Kasumi-1 (cell line): ENCODE measurements around the gene DEF6.
A peak's percentile ranks its signal among the peaks of the same experiment; 100 is the strongest.

ENCODE experiments used
- DNase-seq, 2 experiments: peaks; one replicate each; lab custom pipeline; 2025; lab: John Stamatoyannopoulos, UW

DEF6 gene

GRCh38 chr6:35297601-35298481 lies at the start of gene DEF6:
Gene DEF6 (plus strand): TSS chr6:35297818. CDS start chr6:35297857, 39 bp downstream.
- DNase-seq: peak; percentile 92 to 93

- no peak for DNase-seq
Measured at GRCh38 chr6:35248300-35248699, 49.3 kb upstream of the DEF6 start.

GRCh38 chr6:35248965-35249364 lies 48.7 kb upstream of the DEF6 start:
- DNase-seq: no peak

DNA sequence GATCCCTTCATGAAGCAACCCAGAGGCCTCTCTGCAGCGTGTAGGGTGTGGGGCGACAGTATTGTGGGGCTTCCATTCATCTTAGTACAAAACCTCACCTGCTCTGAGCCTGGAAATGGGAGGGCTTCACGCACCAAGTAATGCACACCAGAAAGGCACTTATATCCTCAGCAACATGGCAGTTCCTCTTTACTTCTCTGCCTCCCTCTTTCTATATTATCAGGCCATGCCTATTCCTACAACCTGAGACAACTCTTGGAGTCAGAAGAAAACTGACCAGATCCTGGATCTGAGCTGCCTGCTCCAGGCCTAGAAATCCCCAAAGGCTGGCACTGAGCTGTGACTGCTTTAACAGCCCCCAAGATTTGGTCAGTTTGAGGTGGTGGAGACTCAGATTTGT lies 45.7 kb upstream of the DEF6 start:
- no peak for DNase-seq

DNA sequence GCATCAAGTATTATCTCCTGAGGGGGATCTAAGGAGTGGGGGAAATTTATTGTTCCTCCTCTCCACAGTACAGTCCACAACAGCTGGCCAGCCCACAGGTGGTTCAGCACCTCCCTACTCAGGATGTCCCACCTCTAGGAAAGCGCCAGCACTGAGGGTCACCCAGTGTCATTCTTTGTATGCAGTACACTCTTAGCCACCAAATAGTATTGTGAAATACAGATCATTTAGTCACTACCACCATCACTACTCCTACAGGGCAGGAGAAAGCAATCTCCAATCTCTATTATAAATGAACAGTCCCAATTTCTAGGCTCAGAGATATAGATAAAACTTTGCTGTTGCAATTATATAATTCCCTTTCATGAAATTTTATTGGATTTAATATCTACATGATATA lies 44.4 kb upstream of the DEF6 start:
- no peak for DNase-seq

DNA sequence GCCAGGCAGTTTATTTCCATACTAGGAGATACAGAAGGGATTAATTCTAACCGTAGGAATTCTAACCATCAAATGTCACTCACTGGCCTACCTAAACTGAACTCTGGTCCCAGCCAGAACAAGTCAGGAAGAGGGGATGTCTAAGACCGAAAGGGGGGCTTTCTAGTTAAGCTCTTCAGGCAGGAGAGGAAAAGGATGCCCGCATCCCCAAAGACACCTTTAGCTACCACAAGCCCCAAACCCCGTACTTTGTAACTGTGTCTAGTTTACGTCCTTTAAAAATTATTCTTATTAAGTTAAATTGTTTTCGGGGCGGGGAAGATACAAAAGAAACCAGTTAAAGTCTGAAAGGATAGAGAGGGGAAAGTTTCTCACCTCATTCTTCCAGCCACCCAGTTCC lies 39.3 kb upstream of the DEF6 start:
- no peak for DNase-seq

- peak; percentile 74 to 78 for DNase-seq
Measured at GRCh38 chr6:35258858-35259193, 38.8 kb upstream of the DEF6 start.

- peak; percentile 84 to 90 for DNase-seq
Measured at GRCh38 chr6:35259194-35259947, 38.2 kb upstream of the DEF6 start, which contains the start of gene ZNF76. Gene ZNF76 (plus strand): TSS chr6:35259735. CDS start chr6:35281152, 21,417 bp downstream.

DNA sequence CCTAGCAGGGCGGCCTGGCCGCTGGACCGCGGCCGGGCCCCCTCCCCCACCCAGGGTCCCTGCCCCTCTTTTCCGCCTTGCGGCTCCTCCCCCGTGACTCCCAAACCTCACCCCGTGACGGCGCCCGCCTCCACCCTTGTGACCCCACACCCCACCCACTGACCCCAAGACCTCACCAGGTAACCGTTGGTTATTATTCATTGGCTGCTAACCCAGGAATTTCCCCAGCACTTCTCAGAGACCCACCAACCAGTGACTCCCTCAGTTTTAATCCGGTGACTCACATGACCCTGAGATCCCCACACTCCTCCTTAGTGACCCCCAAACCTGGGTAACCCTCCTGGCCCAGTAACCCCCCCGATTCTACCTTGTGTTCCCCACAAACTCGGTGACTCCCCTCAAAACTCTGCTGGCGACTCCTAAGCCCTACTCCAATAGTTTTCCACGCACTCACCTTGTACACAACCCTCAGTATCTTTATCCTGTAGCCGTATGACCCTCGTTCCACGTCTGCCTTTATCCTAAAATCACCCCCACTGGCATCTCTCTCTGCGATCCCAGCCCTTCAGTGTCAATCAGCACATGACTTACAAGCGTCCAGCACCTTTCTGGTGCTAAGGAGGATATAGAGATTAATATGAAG lies 37.5 kb upstream of the DEF6 start:
- peak; percentile 5 to 31 for DNase-seq

DNA sequence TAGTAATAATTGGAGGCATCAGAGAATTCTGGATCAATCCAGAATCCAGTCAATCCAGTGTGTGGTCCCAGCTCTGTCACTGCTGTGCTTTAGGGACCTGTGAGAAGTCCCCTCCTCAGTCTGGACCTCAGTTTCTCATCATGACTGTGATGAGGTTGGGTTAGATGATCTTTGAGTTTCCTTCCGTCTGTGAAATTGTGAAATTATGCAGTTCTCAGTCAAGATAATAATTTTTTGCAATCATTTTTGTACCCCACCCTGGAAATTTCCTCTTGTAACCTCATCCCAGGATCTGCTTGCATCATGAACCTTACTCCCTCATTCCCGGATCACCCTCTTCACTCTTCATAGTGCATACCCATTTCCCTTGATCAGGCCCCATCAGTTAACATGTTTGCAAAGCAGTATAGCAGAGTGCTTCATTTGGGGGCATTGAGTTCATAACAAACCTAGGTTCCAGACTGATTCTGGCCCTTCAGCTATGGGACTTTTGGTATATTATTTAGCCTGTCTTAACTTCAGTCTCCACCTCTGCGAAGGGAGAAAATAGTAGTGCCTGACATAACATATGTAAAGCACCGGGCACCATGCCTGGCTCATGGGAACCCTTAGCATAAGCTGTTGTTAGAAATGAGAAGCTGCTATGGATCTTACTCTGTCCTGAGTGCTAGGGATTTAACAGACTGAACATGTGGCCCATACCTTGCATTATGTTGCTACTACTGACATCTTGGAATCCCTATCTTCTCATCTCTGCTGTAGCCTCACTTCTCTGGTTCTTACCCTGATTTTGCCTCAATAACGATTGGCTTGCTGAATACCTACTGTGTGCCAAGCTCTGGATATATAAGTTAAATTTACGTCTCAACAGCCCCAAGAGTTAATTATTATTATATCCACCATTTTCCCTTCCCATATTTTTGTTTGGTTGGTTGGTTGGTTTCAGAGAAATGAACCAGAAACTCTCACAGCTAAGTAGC lies 36.7 kb upstream of the DEF6 start:
- DNase-seq: no peak

GRCh38 chr6:35262596-35262995 lies 35.0 kb upstream of the DEF6 start:
- DNase-seq: no peak

DNA sequence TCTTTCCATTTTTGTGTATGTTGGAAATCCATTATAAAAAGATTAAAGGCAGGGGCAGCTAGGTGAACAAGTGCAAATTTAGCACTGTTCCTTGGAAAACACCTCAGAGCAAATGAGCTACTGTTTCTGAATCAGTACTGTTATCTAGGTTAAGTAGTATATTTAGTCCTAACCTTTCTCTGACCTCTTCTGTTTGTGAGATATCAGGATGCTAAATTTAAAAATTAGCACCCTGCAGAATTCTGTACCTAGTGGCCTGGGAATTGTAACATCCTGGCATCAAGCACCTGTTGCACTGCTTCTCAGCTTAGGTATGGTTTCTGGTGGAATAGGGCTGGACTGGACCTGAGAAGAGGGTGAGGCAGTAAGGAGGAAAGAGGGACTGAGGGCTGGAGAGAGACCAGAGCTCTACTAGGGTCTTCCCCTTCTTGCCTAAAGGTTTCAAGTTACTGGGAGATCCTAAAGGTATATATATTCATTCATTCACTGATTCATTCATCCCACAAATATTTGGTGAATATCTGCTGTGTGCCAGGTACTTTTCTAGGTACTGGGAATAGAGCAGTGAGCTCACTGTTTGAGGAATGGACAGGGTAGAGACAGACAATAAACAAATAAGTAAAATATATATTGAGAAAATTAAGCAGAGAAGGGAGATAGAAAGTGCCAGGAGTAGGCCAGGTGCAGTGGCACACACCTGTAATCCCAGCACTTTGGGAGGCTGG lies 32.9 kb upstream of the DEF6 start:
- no peak for DNase-seq

DNA sequence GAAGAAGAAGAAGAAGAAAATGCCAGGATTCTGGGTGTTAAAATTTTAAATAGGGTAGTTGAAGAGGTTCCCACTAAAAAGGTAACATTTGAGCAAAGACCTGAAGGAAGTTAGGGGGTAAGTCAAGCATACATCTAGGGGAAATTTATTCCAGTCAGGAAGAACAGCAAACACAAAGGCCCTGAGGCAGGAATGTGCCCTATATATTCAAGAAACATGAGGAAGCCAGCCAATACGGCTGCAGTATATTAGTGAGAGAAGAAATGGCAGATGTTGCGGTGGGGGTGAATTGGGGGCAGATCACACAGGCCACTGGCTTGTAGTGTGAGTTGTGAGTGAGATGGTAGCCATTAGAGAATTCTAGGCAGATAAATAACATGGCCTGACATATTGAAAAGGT lies 32.1 kb upstream of the DEF6 start:
- no peak for DNase-seq

GRCh38 chr6:35267446-35267845 lies 30.2 kb upstream of the DEF6 start:
- DNase-seq: no peak

DNA sequence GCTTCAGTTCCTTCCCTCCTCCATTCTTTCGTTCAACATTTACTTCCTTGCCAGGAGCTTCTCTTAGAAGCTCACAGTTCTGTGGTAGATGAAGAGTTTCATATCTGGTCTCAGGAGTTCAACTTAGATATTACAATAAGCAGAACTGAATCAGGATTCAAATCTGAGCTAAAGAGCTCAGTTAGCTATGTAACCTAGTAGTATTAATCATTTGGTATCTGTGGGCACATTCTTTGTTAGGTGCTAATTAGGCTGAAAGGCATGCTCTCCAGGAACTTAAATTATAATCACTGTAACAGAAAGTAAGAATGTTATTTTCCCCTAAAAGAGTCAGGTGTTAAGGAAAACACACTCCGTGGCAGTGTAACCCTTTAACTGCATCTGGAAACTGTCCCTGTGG lies 29.7 kb upstream of the DEF6 start:
- no peak for DNase-seq

- no peak for DNase-seq
Measured at GRCh38 chr6:35272005-35272404, 25.6 kb upstream of the DEF6 start.

DNA sequence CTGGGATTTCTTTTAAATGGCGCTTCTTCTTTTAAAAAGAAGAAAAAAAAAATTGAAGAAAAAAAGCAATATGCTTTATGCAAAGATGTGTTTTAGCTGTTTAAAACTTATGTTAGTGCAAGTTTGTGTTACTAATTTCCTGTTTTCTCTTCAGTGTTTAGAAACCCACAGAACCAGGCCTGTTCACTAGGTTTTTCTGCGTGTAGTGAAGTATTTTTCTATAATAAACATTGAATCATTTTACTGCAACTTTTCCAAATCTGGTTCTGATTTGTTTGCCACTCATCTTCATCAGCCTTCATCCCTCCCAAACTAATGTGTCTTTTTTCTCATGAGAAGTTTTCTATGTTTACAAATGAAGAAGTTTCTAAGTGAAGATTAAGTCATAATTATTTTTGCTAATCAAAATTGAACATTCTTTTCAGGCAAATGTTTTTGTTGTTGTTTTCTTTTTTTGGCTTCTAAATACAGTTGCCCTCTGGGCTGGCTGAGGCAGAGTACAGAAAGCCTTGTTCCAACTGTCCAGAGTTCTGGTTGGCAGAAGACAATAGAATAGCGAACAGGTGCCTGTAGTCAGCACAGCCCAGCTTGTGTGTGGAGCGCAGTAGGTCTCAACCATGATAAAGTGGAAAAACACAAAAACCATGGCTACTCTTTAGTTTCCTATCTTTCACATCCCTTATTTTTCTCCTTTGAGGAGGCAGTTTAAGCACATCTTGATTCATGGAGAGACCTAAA lies 23.6 kb upstream of the DEF6 start:
- no peak for DNase-seq

DNA sequence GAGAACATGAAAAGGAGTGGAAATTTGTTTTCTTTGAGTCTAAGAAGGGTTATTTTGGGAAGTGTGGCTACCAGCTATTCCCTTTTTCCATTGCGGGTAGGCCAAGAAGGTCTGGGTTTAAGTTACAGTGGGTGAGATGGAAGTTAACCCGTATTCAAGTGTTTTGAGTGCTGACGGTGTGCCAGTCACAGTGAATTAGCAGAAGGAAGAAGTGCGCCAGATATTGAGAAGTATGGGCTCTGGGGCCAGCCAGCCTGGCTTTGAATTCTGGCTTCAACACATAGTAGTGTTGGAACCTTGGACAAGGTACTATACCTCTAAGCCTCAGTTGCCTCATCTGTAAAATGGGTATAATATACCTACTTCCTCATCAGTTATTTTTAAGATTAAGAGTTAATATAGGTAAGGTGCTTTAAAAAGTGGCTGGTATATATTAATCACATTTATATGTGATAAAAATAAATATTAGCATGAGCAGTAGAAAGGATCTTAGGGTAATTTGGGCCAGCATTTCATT lies 21.8 kb upstream of the DEF6 start:
- peak in 1 of 2 experiments; percentile 2 for DNase-seq

GRCh38 chr6:35278708-35279107 lies 18.9 kb upstream of the DEF6 start:
- no peak for DNase-seq

- no peak for DNase-seq
Measured at GRCh38 chr6:35280903-35281302, 16.7 kb upstream of the DEF6 start.
